Measurements from ENCODE around the gene MRPL10.
A peak's percentile ranks its signal among the peaks of the same experiment; 100 is the strongest.

Gene MRPL10

DNA sequence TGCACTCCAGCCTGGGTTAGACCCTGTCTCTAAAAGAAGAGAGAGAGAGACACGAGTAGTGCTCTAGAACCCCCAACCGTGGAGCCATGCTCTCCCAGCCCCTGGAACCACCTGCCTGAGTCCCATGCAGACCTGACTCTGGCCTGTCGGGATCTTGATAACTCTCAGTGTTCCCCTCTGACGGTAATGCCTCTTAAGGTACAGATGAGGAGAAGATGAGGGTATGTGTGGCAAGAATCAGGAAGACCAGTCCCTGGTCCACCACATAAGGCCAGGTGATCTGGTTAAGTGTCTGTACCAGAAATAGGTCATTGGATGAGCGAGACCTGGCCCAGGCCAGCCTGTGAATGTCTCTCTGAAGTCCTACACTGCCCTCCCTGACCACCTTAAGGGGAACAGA is 28.1 kb downstream of the MRPL10 start:
- H3K4me3 ChIP-seq (ENCODE audit: low read depth, low read length), result no peak overlapping the region
- TF ChIP-seq, protein P1, sequence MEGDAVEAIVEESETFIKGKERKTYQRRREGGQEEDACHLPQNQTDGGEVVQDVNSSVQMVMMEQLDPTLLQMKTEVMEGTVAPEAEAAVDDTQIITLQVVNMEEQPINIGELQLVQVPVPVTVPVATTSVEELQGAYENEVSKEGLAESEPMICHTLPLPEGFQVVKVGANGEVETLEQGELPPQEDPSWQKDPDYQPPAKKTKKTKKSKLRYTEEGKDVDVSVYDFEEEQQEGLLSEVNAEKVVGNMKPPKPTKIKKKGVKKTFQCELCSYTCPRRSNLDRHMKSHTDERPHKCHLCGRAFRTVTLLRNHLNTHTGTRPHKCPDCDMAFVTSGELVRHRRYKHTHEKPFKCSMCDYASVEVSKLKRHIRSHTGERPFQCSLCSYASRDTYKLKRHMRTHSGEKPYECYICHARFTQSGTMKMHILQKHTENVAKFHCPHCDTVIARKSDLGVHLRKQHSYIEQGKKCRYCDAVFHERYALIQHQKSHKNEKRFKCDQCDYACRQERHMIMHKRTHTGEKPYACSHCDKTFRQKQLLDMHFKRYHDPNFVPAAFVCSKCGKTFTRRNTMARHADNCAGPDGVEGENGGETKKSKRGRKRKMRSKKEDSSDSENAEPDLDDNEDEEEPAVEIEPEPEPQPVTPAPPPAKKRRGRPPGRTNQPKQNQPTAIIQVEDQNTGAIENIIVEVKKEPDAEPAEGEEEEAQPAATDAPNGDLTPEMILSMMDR (IDR thresholded peaks at IDR 0.05; ENCODE audit: control insufficient read depth, extremely low read depth, insufficient read depth), result no peak
- no peak for DNase-seq (ENCODE audit: low read depth)

DNA sequence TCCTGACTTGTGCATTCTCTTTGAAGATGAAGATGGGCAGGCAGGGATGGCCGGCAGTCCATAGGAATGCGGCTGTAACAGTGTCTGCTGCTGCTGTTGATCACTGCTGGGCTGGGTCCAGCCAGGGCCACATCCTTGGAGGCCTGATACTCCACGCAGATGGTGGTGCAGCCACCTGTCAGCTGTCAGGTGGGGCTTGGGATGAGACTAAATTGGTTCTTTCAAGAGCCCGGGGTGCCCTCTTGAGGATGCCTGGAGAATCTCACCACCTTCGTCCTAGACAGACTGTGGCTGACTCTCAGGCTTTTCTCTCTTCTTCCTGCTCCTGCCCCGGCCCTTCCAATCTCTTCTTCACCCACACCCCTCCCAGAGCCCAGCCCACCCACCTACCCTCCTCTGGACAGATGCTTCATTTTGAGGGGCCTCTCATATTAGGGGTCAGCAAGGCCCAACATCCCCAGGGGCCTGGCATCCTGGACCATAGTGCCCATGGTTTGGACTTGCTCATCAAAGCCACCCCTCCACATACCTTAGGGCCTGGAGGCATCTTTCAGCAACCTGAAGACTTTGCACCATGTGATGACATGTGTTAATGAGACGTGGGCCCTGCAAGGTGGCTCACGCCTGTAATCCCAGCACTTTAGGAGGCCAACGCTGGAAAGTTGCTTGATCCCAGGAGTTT is 28.9 kb downstream of the MRPL10 start:
- no peak overlapping the region for H3K4me3 ChIP-seq (ENCODE audit: low read depth, low read length)
- DNase-seq (ENCODE audit: low read depth), result no peak
- TF ChIP-seq, protein P1 (IDR thresholded peaks at IDR 0.05; ENCODE audit: control insufficient read depth, extremely low read depth, insufficient read depth), result peak; percentile 74

DNA sequence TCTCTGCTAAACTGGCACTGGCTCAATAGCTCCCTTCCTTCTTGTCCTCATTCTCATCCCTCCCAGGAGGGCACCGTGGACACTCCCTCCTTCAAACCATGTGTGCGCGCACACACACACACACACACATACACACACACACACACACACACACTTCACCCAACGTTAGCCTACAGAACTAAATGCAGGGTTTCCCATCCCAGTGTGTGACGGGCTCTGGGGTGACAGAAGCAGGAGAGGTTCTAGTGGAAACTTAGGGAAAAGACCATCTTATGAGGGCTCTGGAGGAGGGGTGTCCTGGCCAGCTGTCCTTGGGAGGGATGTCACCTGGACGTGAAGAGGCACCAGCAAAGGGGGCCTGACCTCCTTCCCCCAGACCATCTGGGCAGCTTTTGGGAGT is 29.4 kb downstream of the MRPL10 start:
- no peak for DNase-seq (ENCODE audit: low read depth)
- TF ChIP-seq, protein P1 (IDR thresholded peaks at IDR 0.05; ENCODE audit: control insufficient read depth, extremely low read depth, insufficient read depth), result no peak
- no peak overlapping the region for H3K4me3 ChIP-seq (ENCODE audit: low read depth, low read length)

GRCh38 chr17:47801176-47801765 is 30.1 kb downstream of the MRPL10 start:
- DNase-seq (ENCODE audit: low read depth), result no peak
- TF ChIP-seq, protein P1 (IDR thresholded peaks at IDR 0.05; ENCODE audit: control insufficient read depth, extremely low read depth, insufficient read depth), result no peak
- no peak overlapping the region for H3K4me3 ChIP-seq (ENCODE audit: low read depth, low read length)

GRCh38 chr17:47800686-47801085 is 30.7 kb downstream of the MRPL10 start:
- H3K4me3 ChIP-seq (ENCODE audit: low read depth, low read length), result no peak overlapping the region
- TF ChIP-seq, protein P1 (IDR thresholded peaks at IDR 0.05; ENCODE audit: control insufficient read depth, extremely low read depth, insufficient read depth), result no peak
- no peak for DNase-seq (ENCODE audit: low read depth)

DNA sequence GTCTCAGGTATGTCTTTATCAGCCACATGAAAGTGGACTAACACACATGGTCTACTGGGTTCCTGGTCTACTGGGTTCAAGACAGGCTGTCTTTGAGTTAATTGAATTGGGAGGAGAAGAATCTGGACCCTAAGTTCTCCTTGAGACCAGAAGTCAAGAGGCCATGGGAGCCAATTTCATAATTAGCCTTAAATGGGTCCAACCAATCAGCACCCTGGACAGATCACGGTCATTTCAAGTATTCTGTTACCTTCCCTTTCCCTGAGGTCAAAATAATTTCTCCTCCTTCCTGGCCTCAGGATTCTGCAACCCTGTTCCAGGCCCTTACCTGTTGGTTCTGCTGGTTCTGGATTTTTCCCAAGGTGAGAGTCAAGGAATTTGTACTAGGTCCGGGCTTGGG is 33.5 kb downstream of the MRPL10 start:
- TF ChIP-seq, protein P1 (IDR thresholded peaks at IDR 0.05; ENCODE audit: control insufficient read depth, extremely low read depth, insufficient read depth), result no peak

GRCh38 chr17:47792979-47793378 is 38.4 kb downstream of the MRPL10 start:
- TF ChIP-seq, protein P1 (IDR thresholded peaks at IDR 0.05; ENCODE audit: control insufficient read depth, extremely low read depth, insufficient read depth), result no peak
- no peak for DNase-seq (ENCODE audit: low read depth)
- no peak overlapping the region for H3K4me3 ChIP-seq (ENCODE audit: low read depth, low read length)

More for the DNA sequence above, 33.5 kb downstream of the MRPL10 start:
- no peak for DNase-seq (ENCODE audit: low read depth)
- H3K4me3 ChIP-seq (ENCODE audit: low read depth, low read length), result no peak overlapping the region
